GM12878 (cell line): ENCODE data around the gene P3H1. TPM values are rescaled to one million over a fixed set of nuclear protein-coding genes. Genes with fewer than 3 reads are reported as not detected.

Experiments used
- ATAC-seq: fragments of 200-7000 bp; cut with Tn5 transposase; 3 replicates; pipeline ENCODE4 v1.9.1; 2020; ENCODE audit warnings: mild to moderate bottlenecking, moderate library complexity
- BruUV-seq: library from RNA; stranded (reverse); fragments of 400-500 nt; replicated peaks from 2 replicates; lab custom pipeline; 2021; lab: Mats Ljungman, UMichigan
- CTCF ChIA-PET: fragments of 300-600 bp; sonication (Branson Sonifier 250); formaldehyde crosslinking; extraction: SDS; loops from one replicate; lab custom pipeline; 2021; ENCODE audit warnings: inconsistent platforms; lab: Yijun Ruan, JAX
- POLR2A ChIA-PET: fragments of 350-600 bp; formaldehyde crosslinking; extraction: SDS; loops from one replicate; lab custom pipeline; 2021; ENCODE audit warnings: inconsistent platforms; lab: Charles Lee
- RAD21 ChIA-PET: fragments of 300-600 bp; sonication (Branson Sonifier 250); formaldehyde crosslinking; loops from one replicate; lab custom pipeline; 2023; ENCODE audit warnings: antibody characterized with exemption; ENCODE audit not compliant: unreplicated experiment; lab: Charles Lee
- SMC1A ChIA-PET: fragments of 300-600 bp; sonication (Branson Sonifier 250); formaldehyde crosslinking; loops from one replicate; lab custom pipeline; 2023; ENCODE audit not compliant: unreplicated experiment, uncharacterized antibody; lab: Charles Lee
- DNase-seq: peaks from one replicate; pipeline ENCODE4 v3.0.0-alpha.2; 2011; ENCODE audit warnings: low read depth, low spot score
- FAIRE-seq: peaks from 3 replicates; lab custom pipeline; 2011; peaks lifted over from hg19 to GRCh38; lab: Jason Lieb, UNC
- H2AFZ ChIP-seq: 2 replicates; pipeline ENCODE4 v1.6.0; 2011; ENCODE audit warnings: low read depth, low read length, control low read depth; ENCODE audit not compliant: control insufficient read depth
- H3K27ac ChIP-seq: 2 replicates; pipeline ENCODE4 v1.5.1; 2011; ENCODE audit warnings: control low read depth; ENCODE audit not compliant: control insufficient read depth, insufficient read depth
- H3K27me3 ChIP-seq, 2 experiments: replicated peaks in 1 of 2; 2 replicates each; pipeline versions ENCODE4 v1.6.0 to v1.6.1; 2011; ENCODE audit warnings: low read length in 1 of 2; ENCODE audit not compliant: control insufficient read depth in 2 of 2, insufficient read depth in 2 of 2
- H3K36me3 ChIP-seq, 2 experiments: 2 replicates each; pipeline ENCODE4 v1.5.1; 2011; ENCODE audit warnings: low read length in 1 of 2; ENCODE audit not compliant: control insufficient read depth in 2 of 2, insufficient read depth in 2 of 2
- H3K4me1 ChIP-seq: 2 replicates; pipeline ENCODE4 v1.6.1; 2011; ENCODE audit warnings: mild to moderate bottlenecking, low read length, moderate library complexity, mixed read lengths; ENCODE audit not compliant: control insufficient read depth, insufficient read depth
- H3K4me2 ChIP-seq: 2 replicates; pipeline ENCODE4 v1.6.0; 2011; ENCODE audit warnings: control low read depth; ENCODE audit not compliant: control insufficient read depth, insufficient read depth
- H3K4me3 ChIP-seq: fragments of 200-600 bp; sonication (generic); 2 replicates; pipeline ENCODE4 v1.5.1; 2016
- H3K79me2 ChIP-seq: 2 replicates; pipeline ENCODE4 v1.6.0; 2011; ENCODE audit warnings: low read length; ENCODE audit not compliant: control insufficient read depth, insufficient read depth
- H3K9ac ChIP-seq: 2 replicates; pipeline ENCODE4 v1.8.0; 2011; ENCODE audit warnings: low read length, control low read depth, mixed read lengths; ENCODE audit not compliant: control insufficient read depth, insufficient read depth
- H3K9me3 ChIP-seq: replicated peaks from 3 replicates; pipeline ENCODE4 v1.5.1; 2011; ENCODE audit warnings: mild to moderate bottlenecking, low read length; ENCODE audit not compliant: control insufficient read depth, insufficient read depth
- H4K20me1 ChIP-seq: 2 replicates; pipeline ENCODE4 v1.6.0; 2011; ENCODE audit not compliant: control insufficient read depth, insufficient read depth
- CTCF ChIP-seq, 3 experiments: IDR thresholded peaks in 2 of 3; conservative IDR thresholded peaks in 1 of 3; 2 replicates each; pipeline ENCODE4 v1.5.1; 2011; ENCODE audit warnings: low read depth in 3 of 3, low read length in 3 of 3, mild to moderate bottlenecking in 3 of 3, control low read depth in 2 of 3, moderate library complexity in 2 of 3, inconsistent platforms in 1 of 3, mixed read lengths in 1 of 3; ENCODE audit not compliant: control insufficient read depth in 2 of 3, insufficient read depth in 1 of 3; ENCODE audit errors: extremely low read depth in 1 of 3
- HSF1 ChIP-seq: fragments of 150-350 bp; IDR thresholded peaks from 2 replicates; pipeline ENCODE4 v1.6.1; 2014; ENCODE audit warnings: mild to moderate bottlenecking, low read depth, low read length
- IKZF1 ChIP-seq: fragments of 450-650 bp; conservative IDR thresholded peaks from 2 replicates; pipeline ENCODE4 v1.6.1; 2017; ENCODE audit warnings: antibody characterized with exemption, mild to moderate bottlenecking
- MXI1 ChIP-seq: fragments of 150-350 bp; IDR thresholded peaks from 2 replicates; pipeline ENCODE4 v1.6.1; 2011; ENCODE audit warnings: low read depth, mild to moderate bottlenecking, inconsistent platforms, low read length, improper control_type of control experiment
- MYB ChIP-seq: fragments of 150-350 bp; IDR thresholded peaks from 2 replicates; pipeline ENCODE4 v1.6.1; 2014; ENCODE audit warnings: mild to moderate bottlenecking, low read depth, low read length, borderline replicate concordance
- RAD21 ChIP-seq: IDR thresholded peaks from 2 replicates; pipeline ENCODE4 v1.6.1; 2011; ENCODE audit warnings: mild to moderate bottlenecking, low read depth, low read length, moderate library complexity; ENCODE audit not compliant: insufficient read depth
- RUNX3 ChIP-seq: IDR thresholded peaks from 2 replicates; pipeline ENCODE4 v1.6.1; 2012; ENCODE audit warnings: low read length, inconsistent platforms
- SMC3 ChIP-seq: IDR thresholded peaks from 2 replicates; pipeline ENCODE4 v1.6.1; 2011; ENCODE audit warnings: low read length, improper control_type of control experiment, borderline replicate concordance
- TARDBP ChIP-seq: IDR thresholded peaks from 2 replicates; pipeline ENCODE4 v1.6.1; 2016; ENCODE audit warnings: borderline replicate concordance
- WGBS: methylation state at CpG from one replicate; pipeline ENCODE4 v1.1.6; 2016; ENCODE audit warnings: low lambda C conversion rate; ENCODE audit not compliant: insufficient replicate concordance, insufficient coverage; ENCODE audit errors: missing lambda C conversion rate; 5-methylcytosine and 5-hydroxymethylcytosine counted together
- in situ Hi-C: fragments of 300-500 bp; cut with MboI; formaldehyde crosslinking; loops from 9 replicates; pipeline ENCODE4 v1.14.3; 2018; ENCODE audit warnings: mixed read lengths
- intact Hi-C: fragments of 100-400 bp; cut with micrococcal nuclease; formaldehyde crosslinking; loops from one replicate; pipeline ENCODE4 v1.14.2; 2022; ENCODE audit not compliant: unreplicated experiment
- polyA plus RNA-seq, 11 experiments: library from polyadenylated mRNA; depleted of rRNA in 4 of 11; unstranded in 6 of 11; stranded (reverse) in 5 of 11; fragments of >200 nt; fragmentation: Nextera tagmentation in 4 of 11; fragmentation: Illumina TruSeq in 1 of 11; extraction: Ambion mirVana in 4 of 11; extraction: Trizol in 1 of 11; gene quantifications; 1 replicate in 1 of 11; 2 replicates in 10 of 11; pipeline versions ENCODE4 v1.2.1 to v1.2.3, GENCODE V29; 2011 to 2016; ENCODE audit warnings: inconsistent platforms in 2 of 11, missing spikeins in 2 of 11, low read depth in 1 of 11
- total RNA-seq, 4 experiments: library from RNA; depleted of rRNA in 3 of 4; stranded (reverse); fragments of >200 nt in 3 of 4; fragmentation: Illumina TruSeq in 1 of 4; extraction: Trizol in 1 of 4; gene quantifications; 2 replicates each; pipeline versions ENCODE4 v1.2.1 to v1.2.3, GENCODE V29; 2013 to 2021

P3H1 gene
- total and polyA plus RNA-seq, 10 of the 15 experiments (the other 5 are each of a cell fraction or from before 2014, with no cell fraction given): 0.72 to 42.4 (median 26.0) TPM

DNA sequence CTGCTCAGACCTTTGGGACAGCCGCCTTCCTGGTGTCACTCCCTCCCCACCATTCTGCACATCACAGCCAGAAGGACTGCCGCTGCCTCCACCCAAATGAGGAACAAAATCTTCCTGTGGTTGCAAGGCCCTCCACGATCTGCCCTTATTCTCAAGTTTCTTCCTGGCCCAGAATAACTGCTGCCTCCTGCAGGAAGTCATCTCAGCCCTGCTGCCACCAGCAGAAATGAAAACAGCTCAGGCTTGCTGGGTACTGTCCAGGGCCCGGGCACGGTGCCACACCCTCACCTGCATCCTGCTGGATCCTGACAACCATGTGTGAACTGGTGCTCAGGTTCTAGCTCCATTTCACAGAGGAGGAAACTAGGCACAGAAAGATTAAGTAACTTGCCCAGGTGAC is 29.6 kb downstream of the P3H1 start:
- no TSS peak for BruUV-seq

More for the DNA sequence above, 29.6 kb downstream of the P3H1 start:
- intact Hi-C loops: no loop called here
- no peaks in the 10 kb centered on the region for H3K36me3 ChIP-seq
- H3K9ac ChIP-seq: no peak overlapping the region
- no peak overlapping the region for H3K4me3 ChIP-seq
- RAD21 ChIA-PET: no interaction called here
- no peaks in the 10 kb centered on the region for H3K79me2 ChIP-seq
- POLR2A ChIA-PET: no interaction called here
- ATAC-seq (peak; percentile 62), DNase-seq (peak; percentile 25), FAIRE-seq (no peak)
- no peak overlapping the region; the same call in 1 of the 2 replicates for H3K4me2 ChIP-seq
- no peaks in the 10 kb centered on the region for H3K27me3 ChIP-seq
- 1% methylated on average over 5 of the region's 5 CpGs for WGBS
- in situ Hi-C loops: loop anchor here (10.0 kb wide), 1 partner anchor 142 kb away; no protein-coding TSS in a partner anchor
- TF ChIP-seq SMC3 (peak; percentile 19; the same call in 1 of the 2 replicates), CTCF (IDR thresholded peaks at IDR 0.05 in 2 of 3, conservative IDR thresholded peaks at IDR 0.05 in 1 of 3; ENCODE audit: control insufficient read depth in 2 of 3, extremely low read depth in 1 of 3, insufficient read depth in 1 of 3, low read depth in 3 of 3, low read length in 3 of 3) (peak; percentile 7 to 32 (median 15); a peak in 3 of 6 replicates), RAD21 (0 out of 2 replicates have a peak, but pooled peaks have one; percentile 22), HSF1 (no peak), TARDBP (no peak), RUNX3 (peak; percentile 22; the same call in 1 of the 2 replicates), MYB (no peak), MXI1 (no peak), IKZF1 (peak; percentile 22)
- no peaks in the 10 kb centered on the region for H3K9me3 ChIP-seq
- H4K20me1 ChIP-seq: no peaks in the 10 kb centered on the region
- CTCF ChIA-PET: interaction anchor here (0.9 to 1.0 kb wide), 2 partner anchors 45 to 57 kb away, joined by 3 to 5 read pairs; no protein-coding TSS in a partner anchor
- H2AFZ ChIP-seq: no peak overlapping the region; the same call in 1 of the 2 replicates
- peaks cover 11% of the 10 kb centered on the region for H3K4me1 ChIP-seq
- SMC1A ChIA-PET: interaction anchor here (0.8 kb wide), 1 partner anchor 30 kb away, joined by 3 read pairs; the partner anchor contains the start of genes C1orf50 and P3H1
- no peak overlapping the region for H3K27ac ChIP-seq
